Midbrain (tissue), 1 donor: ENCODE data around the gene HDAC7.
A peak's percentile ranks its signal among the peaks of the same experiment; 100 is the strongest.

Experiments
- DNase-seq: peaks from one replicate; lab custom pipeline; 2025; lab: John Stamatoyannopoulos, UW

The HDAC7 gene

DNA sequence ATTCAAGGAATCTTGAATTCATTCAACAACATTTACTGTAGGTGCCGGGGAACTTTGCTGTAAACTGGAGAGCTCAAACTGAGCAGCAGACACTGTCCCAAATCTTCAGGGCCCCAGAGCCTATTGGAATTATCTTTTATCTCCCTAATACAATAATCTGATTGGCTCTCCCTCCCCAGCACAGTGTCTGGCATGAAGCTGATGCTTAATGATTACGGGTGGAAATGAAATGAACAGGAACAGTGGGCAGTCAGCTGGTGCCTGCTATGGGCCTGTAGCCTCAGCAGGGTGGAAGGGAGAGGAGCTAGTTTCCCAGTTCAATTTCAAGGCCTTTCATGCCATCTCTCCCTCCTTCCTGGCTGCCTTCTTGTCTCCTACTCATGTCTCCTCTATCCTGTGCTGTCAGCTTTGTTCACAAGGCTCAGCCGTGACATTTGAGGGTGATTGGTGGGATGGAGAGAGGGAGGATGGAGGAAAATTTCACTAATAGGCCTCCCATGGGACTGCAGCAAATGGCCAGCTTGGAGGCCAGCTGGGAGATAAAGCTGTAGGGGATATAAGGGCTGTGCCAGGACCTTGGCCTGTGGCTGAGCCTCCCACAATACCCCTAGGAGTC lies 56.7 kb downstream of the HDAC7 start:
- no peak for DNase-seq

DNA sequence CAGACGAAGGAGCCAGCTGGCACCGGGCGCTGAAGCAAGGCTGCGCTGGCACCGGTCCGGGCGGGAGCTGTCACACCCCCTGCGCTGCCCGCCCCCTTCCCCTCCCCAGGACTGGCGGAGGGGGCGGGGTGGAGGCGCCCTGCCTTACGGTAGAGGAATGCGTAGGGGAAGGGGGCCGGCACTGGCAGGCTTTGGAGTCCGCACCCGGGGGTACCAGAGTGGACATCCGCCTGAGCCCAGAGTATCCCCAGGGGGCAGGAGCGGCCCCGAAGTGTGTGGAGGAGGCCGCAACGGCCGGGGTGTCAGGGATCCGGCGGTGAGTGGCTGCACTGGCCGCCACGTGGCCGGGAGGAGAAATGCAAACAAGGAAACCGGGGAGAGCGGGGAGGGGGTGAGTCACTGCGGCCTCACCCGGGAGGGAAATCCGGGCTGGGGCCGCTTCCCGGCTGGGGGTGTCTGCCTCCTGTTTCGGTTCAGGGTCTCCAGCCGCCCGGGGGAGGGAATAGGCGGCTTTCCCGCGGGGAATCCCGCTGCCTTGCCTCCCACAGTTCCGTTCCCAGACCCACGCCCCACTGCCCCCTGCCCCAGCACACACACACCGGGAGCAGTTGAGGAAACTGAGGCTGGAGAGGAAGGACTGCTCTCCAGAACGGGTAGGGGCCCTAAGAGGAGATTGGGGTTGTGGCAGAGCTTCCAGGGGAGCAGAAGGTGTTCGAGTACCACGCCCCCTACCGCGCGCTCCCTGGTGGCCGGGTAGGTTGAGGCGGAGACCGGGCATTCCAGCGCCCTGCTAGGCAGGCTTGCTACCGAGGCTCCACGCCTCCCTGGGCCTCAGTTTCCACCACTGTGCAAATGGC lies 60.6 kb downstream of the HDAC7 start, which contains the start of gene RAPGEF3:
Gene RAPGEF3 (minus strand): TSS at position 47 of the 857 bp plus-strand sequence. CDS start 324 bp downstream, outside the sequence.
- peak; percentile 91 for DNase-seq

- DNase-seq: no peak
Observed at GRCh38 chr12:47758584-47758833, 61.2 kb downstream of the HDAC7 start.

DNA sequence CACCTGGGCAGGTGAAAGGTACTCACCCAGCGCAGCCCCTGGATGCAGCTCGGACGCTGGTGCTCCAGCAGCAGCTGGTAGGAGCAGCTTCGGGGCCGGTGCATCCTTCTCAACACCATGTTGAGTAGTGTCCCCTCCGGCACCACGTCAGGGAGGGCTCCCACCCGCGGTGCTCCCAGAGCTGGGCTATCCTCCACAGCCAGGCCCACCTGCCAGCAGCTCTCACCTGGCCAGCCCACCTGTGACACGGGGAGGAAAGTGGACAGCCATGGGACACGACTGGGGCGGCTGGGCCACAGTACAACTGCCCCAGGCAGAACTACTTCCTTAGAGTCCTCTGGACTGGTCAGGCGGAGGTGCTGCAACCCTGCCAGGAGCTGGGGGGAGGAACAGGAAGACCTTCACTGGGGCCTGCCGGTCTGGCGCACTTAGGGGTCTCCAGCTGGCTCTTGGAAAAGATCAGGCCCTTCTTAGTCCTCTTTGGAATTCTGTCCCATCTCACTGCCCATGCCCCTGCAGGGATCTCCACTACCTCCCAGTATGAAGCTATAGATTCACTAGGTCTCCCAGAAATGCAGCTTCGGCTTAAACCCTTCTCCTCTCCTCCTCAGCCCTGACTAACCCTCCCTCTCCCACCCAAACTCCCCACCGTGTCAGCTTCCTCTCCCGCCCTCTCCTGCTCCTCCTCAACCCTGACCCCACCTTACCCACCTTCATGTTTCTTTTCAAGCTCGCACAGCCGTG lies 61.7 kb downstream of the HDAC7 start:
- DNase-seq: peak; percentile 21

DNA sequence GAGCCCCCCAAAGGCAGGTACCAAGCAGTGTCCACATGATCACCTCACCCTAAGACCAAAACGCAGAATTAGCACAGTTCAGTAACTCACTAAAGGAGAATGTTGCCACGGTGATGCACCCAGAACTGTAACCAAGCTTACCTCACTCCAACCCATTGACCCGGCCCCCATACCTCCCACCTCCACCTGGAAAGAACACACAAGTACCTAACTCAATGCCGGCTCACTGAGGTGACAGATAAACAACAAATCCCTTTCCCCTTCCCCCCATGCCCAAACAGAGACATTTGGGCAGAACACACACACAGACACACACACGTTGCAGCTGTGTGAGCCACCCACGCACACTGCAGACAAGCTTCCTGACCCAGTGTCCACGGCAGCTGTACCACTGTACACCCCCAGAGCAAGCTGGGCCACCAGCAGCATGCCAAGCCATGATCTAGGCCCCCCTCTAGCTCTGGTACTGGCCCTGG lies 62.3 kb downstream of the HDAC7 start:
- DNase-seq: no peak

DNA sequence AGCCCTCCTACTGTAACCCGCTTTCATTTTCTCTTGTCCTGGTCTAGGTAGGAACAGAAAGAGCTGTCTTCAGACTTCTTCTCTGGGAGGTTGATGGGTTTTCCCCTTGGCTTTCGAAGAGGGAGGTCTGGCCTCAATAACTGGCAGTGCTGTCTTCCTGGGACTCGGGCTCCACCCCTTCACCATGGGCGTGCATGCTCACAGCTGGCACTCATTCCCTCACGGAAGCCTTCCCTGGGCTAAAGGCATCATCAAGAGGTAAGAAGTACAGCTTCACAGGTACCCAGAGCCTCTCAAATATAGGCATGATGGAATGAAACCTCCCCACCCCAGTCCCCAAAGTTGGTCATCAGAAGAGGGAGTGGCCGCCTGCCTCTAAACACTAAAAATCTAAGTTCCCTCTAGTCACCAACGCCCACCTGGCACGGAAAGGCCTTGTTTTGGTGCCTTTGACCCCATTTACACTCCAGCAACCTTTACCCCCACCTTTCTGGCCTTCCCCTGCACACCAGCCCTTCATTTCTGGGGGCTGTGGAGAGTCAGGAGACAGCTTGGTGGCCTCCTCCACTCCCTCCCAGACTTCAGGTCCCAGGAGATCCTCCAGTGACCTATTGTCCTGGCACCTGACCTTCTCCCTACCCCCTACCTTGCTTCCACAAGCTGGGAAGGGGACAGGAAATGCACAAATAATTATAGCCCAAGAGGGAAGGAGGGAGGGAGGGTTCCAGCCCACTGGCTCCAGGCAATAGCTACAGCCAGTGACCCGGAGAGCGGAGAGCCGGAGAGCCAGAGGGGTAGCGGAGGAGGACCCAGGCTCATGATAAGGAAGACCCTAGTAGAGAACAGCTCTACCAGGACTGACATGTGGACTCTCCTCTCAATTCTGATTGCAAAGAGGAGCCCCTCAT lies 63.8 kb downstream of the HDAC7 start:
- no peak for DNase-seq

- peak; percentile 33 for DNase-seq
Observed at GRCh38 chr12:47754881-47755280, 64.8 kb downstream of the HDAC7 start.

DNA sequence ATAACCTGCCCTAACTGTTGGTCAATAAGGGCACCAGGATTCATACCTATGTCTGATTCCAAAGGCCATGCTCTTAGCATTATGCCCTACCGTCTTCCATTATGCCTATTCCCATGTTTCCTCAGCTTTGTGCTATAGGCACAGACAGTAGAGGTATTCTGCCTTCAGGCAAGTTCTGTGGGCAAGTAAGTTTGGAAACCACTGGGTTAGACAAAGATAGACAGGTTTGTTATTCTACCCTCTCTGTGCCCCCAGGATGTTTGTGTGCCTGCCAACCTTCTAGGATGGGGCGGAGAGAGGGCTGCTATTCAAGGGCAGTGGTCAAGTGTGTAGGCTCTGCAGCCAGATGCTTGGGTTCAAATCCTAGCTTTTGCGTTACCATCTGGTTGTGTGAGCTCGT lies 65.6 kb downstream of the HDAC7 start:
- no peak for DNase-seq

GRCh38 chr12:47753021-47754001 lies 66.4 kb downstream of the HDAC7 start:
- peak; percentile 39 for DNase-seq

- no peak for DNase-seq
Observed at GRCh38 chr12:47752552-47752951, 67.2 kb downstream of the HDAC7 start.

GRCh38 chr12:47752121-47752520 lies 67.6 kb downstream of the HDAC7 start:
- DNase-seq: no peak

- DNase-seq: no peak
Observed at GRCh38 chr12:47751561-47751960, 68.1 kb downstream of the HDAC7 start.

DNA sequence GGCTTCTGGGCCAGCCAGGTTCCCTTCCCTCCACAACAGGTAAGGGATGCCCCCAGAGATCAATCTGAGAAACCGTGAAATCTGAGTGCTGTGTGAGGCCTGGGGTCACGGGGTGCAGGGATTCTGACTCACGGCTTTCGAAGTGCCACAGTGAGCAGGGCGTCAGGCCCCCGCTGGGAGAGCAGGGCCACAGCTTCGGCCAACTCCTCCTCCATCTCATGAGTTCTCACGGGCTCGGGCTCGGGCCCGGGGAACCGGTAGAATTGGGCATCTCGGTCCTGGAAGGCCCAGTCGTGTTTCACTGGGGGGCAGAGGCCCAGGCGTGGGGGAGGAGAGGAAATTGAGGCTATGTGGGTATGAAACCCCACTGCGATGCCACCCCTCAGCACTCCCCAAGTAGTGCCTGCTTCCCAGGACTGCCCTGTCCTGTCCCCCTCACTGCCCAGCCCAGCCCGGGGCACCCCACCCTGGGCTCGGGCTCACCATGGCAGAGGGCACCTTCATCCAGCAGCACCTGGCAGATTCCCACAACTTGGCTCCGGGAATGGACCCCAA lies 68.7 kb downstream of the HDAC7 start:
- no peak for DNase-seq

- DNase-seq: no peak
Observed at GRCh38 chr12:47750229-47750798, 69.4 kb downstream of the HDAC7 start.

DNA sequence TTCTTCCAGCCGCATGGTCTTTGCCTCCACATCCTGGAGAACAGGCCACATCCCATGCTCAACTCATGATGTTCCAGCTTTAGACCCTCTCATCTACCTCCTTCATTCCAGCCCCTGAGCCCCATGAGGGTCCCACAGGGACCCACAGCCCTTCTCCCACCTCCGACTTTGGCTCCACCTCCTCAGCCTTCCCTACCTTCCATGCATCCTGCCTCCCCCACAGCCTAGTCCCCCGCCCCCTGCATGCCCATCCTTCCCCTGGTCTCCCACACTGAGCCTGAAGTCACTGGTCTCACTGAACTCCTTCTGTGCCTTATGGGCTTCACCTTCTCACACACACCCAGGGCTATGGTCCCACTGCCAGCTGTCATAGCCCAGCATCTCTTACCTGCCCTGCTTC lies 70.8 kb downstream of the HDAC7 start:
- DNase-seq: no peak

DNA sequence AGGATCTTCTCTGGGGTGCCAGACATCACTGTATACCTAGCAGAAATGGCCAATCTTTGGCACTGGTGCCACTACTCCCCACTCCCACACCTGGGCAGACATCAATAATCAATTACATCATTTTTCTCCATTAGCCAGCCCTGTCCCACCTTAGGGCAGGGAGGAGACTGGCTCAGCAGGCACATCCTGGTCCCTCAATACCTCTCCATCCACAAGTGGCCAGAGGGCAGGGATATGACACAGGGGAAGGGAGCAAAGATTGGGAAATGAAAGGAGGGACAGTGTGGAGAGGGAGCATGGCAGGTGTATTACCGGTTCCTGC lies 71.2 kb downstream of the HDAC7 start:
- no peak for DNase-seq

GRCh38 chr12:47747596-47748506 lies 71.9 kb downstream of the HDAC7 start:
- no peak for DNase-seq

GRCh38 chr12:47747126-47747525 lies 72.6 kb downstream of the HDAC7 start:
- DNase-seq: no peak

GRCh38 chr12:47746523-47746922 lies 73.2 kb downstream of the HDAC7 start:
- DNase-seq: no peak
